ENCODE measurements around the gene C1orf53.
A peak's percentile ranks its signal among the peaks of the same experiment; 100 is the strongest.
"Not testable (repeated sequence)": the region's sequence is repeated elsewhere in the genome, so short reads cannot be mapped to it uniquely, and the experiment has no call there.

C1orf53 gene

GRCh38 chr1:197937892-197938291 lies 35.5 kb downstream of the C1orf53 start:
- no peak overlapping the region for H3K4me3 ChIP-seq (ENCODE audit: low read length)
- DNase-seq (ENCODE audit: low read depth): no peak
- no peak for TF ChIP-seq CTCF (conservative IDR thresholded peaks at IDR 0.05; ENCODE audit: low read length)

GRCh38 chr1:197939159-197939980 lies 36.9 kb downstream of the C1orf53 start:
- H3K4me3 ChIP-seq (ENCODE audit: low read length): not testable (repeated sequence)
- DNase-seq (ENCODE audit: low read depth): peak; percentile 82

GRCh38 chr1:197942042-197942441 lies 39.6 kb downstream of the C1orf53 start:
- no peak for TF ChIP-seq CTCF (conservative IDR thresholded peaks at IDR 0.05; ENCODE audit: low read length)
- no peak overlapping the region for H3K4me3 ChIP-seq (ENCODE audit: low read length)
- DNase-seq (ENCODE audit: low read depth): no peak

- TF ChIP-seq CTCF (conservative IDR thresholded peaks at IDR 0.05; ENCODE audit: low read length): no peak
- H3K4me3 ChIP-seq (ENCODE audit: low read length): no peak overlapping the region
- DNase-seq (ENCODE audit: low read depth): no peak
These were observed 42.1 kb downstream of the C1orf53 start for GRCh38 chr1:197944485-197944884.

- H3K4me3 ChIP-seq (ENCODE audit: low read length): no peak overlapping the region
- DNase-seq (ENCODE audit: low read depth): no peak
- TF ChIP-seq CTCF (conservative IDR thresholded peaks at IDR 0.05; ENCODE audit: low read length): no peak
These were observed 46.8 kb downstream of the C1orf53 start for GRCh38 chr1:197948926-197949899.

- DNase-seq (ENCODE audit: low read depth): no peak
- TF ChIP-seq CTCF (conservative IDR thresholded peaks at IDR 0.05; ENCODE audit: low read length): no peak
- no peak overlapping the region for H3K4me3 ChIP-seq (ENCODE audit: low read length)
These were observed 48.7 kb downstream of the C1orf53 start for GRCh38 chr1:197951089-197951488.

GRCh38 chr1:197951617-197952175 lies 49.3 kb downstream of the C1orf53 start:
- DNase-seq (ENCODE audit: low read depth): no peak
- H3K4me3 ChIP-seq (ENCODE audit: low read length): no peak overlapping the region
- no peak for TF ChIP-seq CTCF (conservative IDR thresholded peaks at IDR 0.05; ENCODE audit: low read length)

GRCh38 chr1:197953472-197953871 lies 51.0 kb downstream of the C1orf53 start:
- not testable (repeated sequence) for DNase-seq (ENCODE audit: low read depth); H3K4me3 ChIP-seq (ENCODE audit: low read length)
